ENCODE results near the gene SH3BP5.

- TF ChIP-seq CTCF (IDR thresholded peaks at IDR 0.05) (no peak), EZH2 (IDR thresholded peaks at IDR 0.05; ENCODE audit: borderline replicate concordance, insufficient read depth, low read depth, low read length, poor library complexity, severe bottlenecking) (no peak)
Measured at GRCh38 chr3:15298504-15298903, 33.9 kb downstream of the SH3BP5 start.

All from B cell (primary cell).